GM23338 (cell line): ENCODE data around the gene MBD3L4. TPM values are rescaled to one million over a fixed set of nuclear protein-coding genes. Genes with fewer than 3 reads are reported as not detected.

ENCODE experiments used
- ATAC-seq: fragments of 200-7000 bp; cut with Tn5 transposase; 3 replicates; pipeline ENCODE4 v1.9.1; 2020
- DNase-seq: peaks from one replicate; pipeline ENCODE4 v3.0.0-alpha.2; 2015; ENCODE audit warnings: low spot score
- H2AFZ ChIP-seq: fragments of 200-600 bp; sonication (generic); 2 replicates; pipeline ENCODE4 v1.8.0; 2016; ENCODE audit warnings: antibody characterized with exemption, mild to moderate bottlenecking, moderate library complexity
- H3F3A ChIP-seq: fragments of 200-600 bp; sonication (generic); replicated peaks from 2 replicates; pipeline ENCODE4 v1.8.0; 2017; ENCODE audit warnings: antibody characterized with exemption, mixed run types, low read depth
- H3K27ac ChIP-seq: fragments of 200-600 bp; sonication (generic); 2 replicates; pipeline ENCODE4 v1.6.1; 2016; ENCODE audit warnings: low read depth
- H3K27me3 ChIP-seq: fragments of 200-600 bp; sonication (generic); 2 replicates; pipeline ENCODE4 v1.8.0; 2016; ENCODE audit warnings: mild to moderate bottlenecking, mixed run types, moderate library complexity; ENCODE audit not compliant: insufficient read depth
- H3K36me3 ChIP-seq: fragments of 200-600 bp; sonication (generic); 2 replicates; pipeline ENCODE4 v1.8.0; 2016; ENCODE audit warnings: mild to moderate bottlenecking; ENCODE audit not compliant: insufficient read depth
- H3K4me1 ChIP-seq: fragments of 200-600 bp; sonication (generic); 2 replicates; pipeline ENCODE4 v1.8.0; 2016; ENCODE audit warnings: mild to moderate bottlenecking, moderate library complexity; ENCODE audit not compliant: insufficient read depth
- H3K4me2 ChIP-seq: fragments of 200-600 bp; sonication (generic); 2 replicates; pipeline ENCODE4 v1.7.1; 2017; ENCODE audit warnings: mixed run types
- H3K4me3 ChIP-seq: fragments of 200-600 bp; sonication (generic); 2 replicates; pipeline ENCODE4 v1.6.1; 2016; ENCODE audit warnings: mixed run types
- H3K79me2 ChIP-seq: fragments of 200-600 bp; sonication (generic); replicated peaks from 2 replicates; pipeline ENCODE4 v1.8.0; 2017; ENCODE audit warnings: mild to moderate bottlenecking; ENCODE audit not compliant: insufficient read depth
- H3K9me2 ChIP-seq: fragments of 200-600 bp; sonication (generic); 2 replicates; pipeline ENCODE4 v1.8.0; 2017; ENCODE audit not compliant: insufficient read depth
- H4K20me1 ChIP-seq: fragments of 200-600 bp; sonication (generic); replicated peaks from 2 replicates; pipeline ENCODE4 v1.8.0; 2017; ENCODE audit warnings: mild to moderate bottlenecking; ENCODE audit not compliant: insufficient read depth
- H3K27ac Mint-ChIP-seq: 2 replicates; pipeline ENCODE4 v1.8.0; 2020; ENCODE audit warnings: inconsistent platforms, mild to moderate bottlenecking, moderate library complexity, mixed read lengths
- H3K27me3 Mint-ChIP-seq: 3 replicates; pipeline ENCODE4 v1.8.0; 2022; ENCODE audit warnings: low read depth, mild to moderate bottlenecking, moderate library complexity, mixed read lengths, inconsistent platforms; ENCODE audit not compliant: insufficient read depth, poor library complexity
- H3K36me3 Mint-ChIP-seq: 3 replicates; pipeline ENCODE4 v1.8.0; 2021; ENCODE audit warnings: low read depth, mild to moderate bottlenecking, inconsistent platforms, moderate library complexity, mixed read lengths
- H3K4me1 Mint-ChIP-seq: 3 replicates; pipeline ENCODE4 v1.8.0; 2020; ENCODE audit warnings: mild to moderate bottlenecking, inconsistent platforms, mixed read lengths
- H3K4me3 Mint-ChIP-seq: 3 replicates; pipeline ENCODE4 v1.8.0; 2021; ENCODE audit warnings: moderate library complexity, mild to moderate bottlenecking, inconsistent platforms, mixed read lengths
- H3K9me3 Mint-ChIP-seq: 3 replicates; pipeline ENCODE4 v1.8.0; 2020; ENCODE audit warnings: moderate library complexity, mild to moderate bottlenecking, inconsistent platforms, mixed read lengths
- CREB1 ChIP-seq: fragments of 250-450 bp; sonication (Bioruptor Pico); IDR thresholded peaks from 2 replicates; pipeline ENCODE4 v1.5.0; 2020; ENCODE audit warnings: low read depth, mild to moderate bottlenecking, moderate library complexity
- EZH2 ChIP-seq: fragments of 200-600 bp; sonication (generic); IDR thresholded peaks from one replicate; pipeline ENCODE4 v1.8.0; 2017; ENCODE audit warnings: antibody characterized with exemption, mild to moderate bottlenecking, low read depth; ENCODE audit not compliant: unreplicated experiment
- EZH2phosphoT487 ChIP-seq: fragments of 200-600 bp; sonication (generic); IDR thresholded peaks from one replicate; pipeline ENCODE4 v1.8.1; 2018; ENCODE audit warnings: antibody characterized with exemption; ENCODE audit not compliant: unreplicated experiment
- JUNB ChIP-seq: IDR thresholded peaks from one replicate; pipeline ENCODE4 v1.6.1; 2016; ENCODE audit warnings: antibody characterized with exemption; ENCODE audit not compliant: unreplicated experiment
- NANOG ChIP-seq: IDR thresholded peaks from 2 replicates; pipeline ENCODE4 v1.6.1; 2016; ENCODE audit warnings: antibody characterized with exemption, borderline replicate concordance
- POLR2AphosphoS5 ChIP-seq: IDR thresholded peaks from 2 replicates; pipeline ENCODE4 v1.6.1; 2016; ENCODE audit warnings: antibody characterized with exemption, low read depth
- STAT1 ChIP-seq: IDR thresholded peaks from one replicate; pipeline ENCODE4 v1.6.1; 2016; ENCODE audit warnings: antibody characterized with exemption; ENCODE audit not compliant: unreplicated experiment
- ZNF114 ChIP-seq: fragments of 250-450 bp; sonication (Bioruptor Pico); IDR thresholded peaks from 2 replicates; pipeline ENCODE4 v1.5.0; 2020; ENCODE audit warnings: mild to moderate bottlenecking, moderate library complexity
- ZNF331 ChIP-seq: fragments of 250-450 bp; sonication (Bioruptor Pico); IDR thresholded peaks from 2 replicates; pipeline ENCODE4 v1.5.0; 2020; ENCODE audit warnings: low read depth, mild to moderate bottlenecking, moderate library complexity
- ZNF462 ChIP-seq: fragments of 250-450 bp; sonication (Bioruptor Pico); IDR thresholded peaks from 2 replicates; pipeline ENCODE4 v1.5.0; 2020; ENCODE audit warnings: mild to moderate bottlenecking, moderate library complexity
- polyA plus RNA-seq: library from polyadenylated mRNA; unstranded; fragments of >200 nt; fragmentation: Nextera tagmentation; extraction: Ambion mirVana; gene quantifications from 2 replicates; pipeline ENCODE4 v1.2.1, GENCODE V29; 2016
- total RNA-seq: library from RNA; depleted of rRNA; stranded (reverse); fragments of >200 nt; shearing (Covaris generic); gene quantifications from 2 replicates; pipeline ENCODE4 v1.2.3, GENCODE V29; 2014
- TF ChIP-seq, protein P1 (sequence below): IDR thresholded peaks from 2 replicates; pipeline ENCODE4 v1.6.1; 2016; ENCODE audit warnings: antibody characterized with exemption
- TF ChIP-seq, protein P2 (sequence below): IDR thresholded peaks from one replicate; pipeline ENCODE4 v1.6.1; 2018; ENCODE audit warnings: antibody characterized with exemption; ENCODE audit not compliant: unreplicated experiment

Gene MBD3L4
- total and polyA plus RNA-seq, 2 experiments from 2014 or later, result not detected

DNA sequence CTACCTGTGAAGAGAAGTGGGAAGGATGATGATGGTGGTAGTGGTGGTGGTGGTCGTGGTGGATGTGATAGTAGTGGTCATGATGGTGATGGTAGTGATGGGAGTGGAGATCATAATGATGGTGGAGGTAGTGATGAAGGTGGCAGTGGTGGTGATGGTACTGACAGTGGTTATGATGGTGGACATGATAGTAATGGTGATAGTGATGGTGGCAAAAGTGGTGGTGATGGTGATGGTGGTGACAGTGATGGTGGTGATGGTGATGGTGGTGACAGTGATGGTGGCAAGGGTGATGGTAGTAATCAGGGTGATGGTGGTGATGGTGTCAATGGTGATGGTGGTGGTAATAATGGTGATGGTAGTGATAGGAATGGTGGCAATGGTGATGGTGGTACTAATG is 44.9 kb downstream of the MBD3L4 start:
- no peak for TF ChIP-seq NANOG
- TF ChIP-seq, protein P1, sequence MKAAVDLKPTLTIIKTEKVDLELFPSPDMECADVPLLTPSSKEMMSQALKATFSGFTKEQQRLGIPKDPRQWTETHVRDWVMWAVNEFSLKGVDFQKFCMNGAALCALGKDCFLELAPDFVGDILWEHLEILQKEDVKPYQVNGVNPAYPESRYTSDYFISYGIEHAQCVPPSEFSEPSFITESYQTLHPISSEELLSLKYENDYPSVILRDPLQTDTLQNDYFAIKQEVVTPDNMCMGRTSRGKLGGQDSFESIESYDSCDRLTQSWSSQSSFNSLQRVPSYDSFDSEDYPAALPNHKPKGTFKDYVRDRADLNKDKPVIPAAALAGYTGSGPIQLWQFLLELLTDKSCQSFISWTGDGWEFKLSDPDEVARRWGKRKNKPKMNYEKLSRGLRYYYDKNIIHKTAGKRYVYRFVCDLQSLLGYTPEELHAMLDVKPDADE, result no peak
- H3K27ac ChIP-seq, result no peak overlapping the region
- H3K79me2 ChIP-seq, result no peaks in the 10 kb centered on the region
- Mint-ChIP-seq H3K36me3 (peaks cover 53% of the 10 kb centered on the region), H3K4me3 (no peak overlapping the region), H3K27ac (no peak overlapping the region), H3K27me3 (peaks cover 7% of the 10 kb centered on the region), H3K4me1 (no peaks in the 10 kb centered on the region), H3K9me3 (peaks cover 83% of the 10 kb centered on the region)
- ATAC-seq, result no peak
- H3K4me2 ChIP-seq, result no peak overlapping the region
- no peaks in the 10 kb centered on the region for H3K27me3 ChIP-seq
- H3K9me2 ChIP-seq, result no peaks in the 10 kb centered on the region
- no peak overlapping the region for H2AFZ ChIP-seq
- no peaks in the 10 kb centered on the region for H4K20me1 ChIP-seq
- H3K4me1 ChIP-seq, result no peaks in the 10 kb centered on the region
- H3K36me3 ChIP-seq, result no peaks in the 10 kb centered on the region
- no peaks in the 10 kb centered on the region for H3F3A ChIP-seq
- DNase-seq, result no peak
- no peak overlapping the region for H3K4me3 ChIP-seq

- Histone ChIP-seq H3K4me1 (no peaks in the 10 kb centered on the region), H3K4me2 (no peak overlapping the region), H3F3A (no peaks in the 10 kb centered on the region), H3K27me3 (no peaks in the 10 kb centered on the region), H3K79me2 (no peaks in the 10 kb centered on the region), H3K36me3 (no peaks in the 10 kb centered on the region; the same call in 1 of the 2 replicates), H3K4me3 (no peak overlapping the region), H3K27ac (no peak overlapping the region), H3K9me2 (no peaks in the 10 kb centered on the region), H4K20me1 (no peaks in the 10 kb centered on the region), H2AFZ (no peak overlapping the region)
- H3K9me3 Mint-ChIP-seq, result peaks cover 82% of the 10 kb centered on the region
- no peak for ATAC-seq
- peaks cover 40% of the 10 kb centered on the region for H3K36me3 Mint-ChIP-seq
- H3K4me1 Mint-ChIP-seq, result no peaks in the 10 kb centered on the region
- DNase-seq, result no peak
- no peaks in the 10 kb centered on the region for H3K27me3 Mint-ChIP-seq
- no peak overlapping the region for H3K27ac Mint-ChIP-seq
- no peak overlapping the region for H3K4me3 Mint-ChIP-seq
- TF ChIP-seq ZNF331 (CRISPR knock-in tag), result no peak
- no peak for TF ChIP-seq EZH2phosphoT487
- no peak for TF ChIP-seq ZNF114 (CRISPR knock-in tag)
- no peak for TF ChIP-seq CREB1 (CRISPR knock-in tag)
- no peak for TF ChIP-seq STAT1
- TF ChIP-seq, protein P2, sequence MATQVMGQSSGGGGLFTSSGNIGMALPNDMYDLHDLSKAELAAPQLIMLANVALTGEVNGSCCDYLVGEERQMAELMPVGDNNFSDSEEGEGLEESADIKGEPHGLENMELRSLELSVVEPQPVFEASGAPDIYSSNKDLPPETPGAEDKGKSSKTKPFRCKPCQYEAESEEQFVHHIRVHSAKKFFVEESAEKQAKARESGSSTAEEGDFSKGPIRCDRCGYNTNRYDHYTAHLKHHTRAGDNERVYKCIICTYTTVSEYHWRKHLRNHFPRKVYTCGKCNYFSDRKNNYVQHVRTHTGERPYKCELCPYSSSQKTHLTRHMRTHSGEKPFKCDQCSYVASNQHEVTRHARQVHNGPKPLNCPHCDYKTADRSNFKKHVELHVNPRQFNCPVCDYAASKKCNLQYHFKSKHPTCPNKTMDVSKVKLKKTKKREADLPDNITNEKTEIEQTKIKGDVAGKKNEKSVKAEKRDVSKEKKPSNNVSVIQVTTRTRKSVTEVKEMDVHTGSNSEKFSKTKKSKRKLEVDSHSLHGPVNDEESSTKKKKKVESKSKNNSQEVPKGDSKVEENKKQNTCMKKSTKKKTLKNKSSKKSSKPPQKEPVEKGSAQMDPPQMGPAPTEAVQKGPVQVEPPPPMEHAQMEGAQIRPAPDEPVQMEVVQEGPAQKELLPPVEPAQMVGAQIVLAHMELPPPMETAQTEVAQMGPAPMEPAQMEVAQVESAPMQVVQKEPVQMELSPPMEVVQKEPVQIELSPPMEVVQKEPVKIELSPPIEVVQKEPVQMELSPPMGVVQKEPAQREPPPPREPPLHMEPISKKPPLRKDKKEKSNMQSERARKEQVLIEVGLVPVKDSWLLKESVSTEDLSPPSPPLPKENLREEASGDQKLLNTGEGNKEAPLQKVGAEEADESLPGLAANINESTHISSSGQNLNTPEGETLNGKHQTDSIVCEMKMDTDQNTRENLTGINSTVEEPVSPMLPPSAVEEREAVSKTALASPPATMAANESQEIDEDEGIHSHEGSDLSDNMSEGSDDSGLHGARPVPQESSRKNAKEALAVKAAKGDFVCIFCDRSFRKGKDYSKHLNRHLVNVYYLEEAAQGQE, result no peak
- TF ChIP-seq JUNB, result no peak
- TF ChIP-seq EZH2, result no peak
- no peak for TF ChIP-seq ZNF462
- TF ChIP-seq POLR2AphosphoS5, result no peak
Observed at GRCh38 chr19:6988257-6988656, 51.7 kb downstream of the MBD3L4 start.
